Neural progenitor cell (in vitro differentiated cells): ENCODE results near the gene BMPR1B. TPM values are rescaled to one million over a fixed set of nuclear protein-coding genes. Genes with fewer than 3 reads are reported as not detected.

ENCODE experiments used
- DNase-seq: peaks from one replicate; pipeline ENCODE4 v3.0.0-alpha.2; 2016; ENCODE audit warnings: low spot score
- H2AFZ ChIP-seq: fragments of 200-600 bp; sonication (generic); replicated peaks from 2 replicates; pipeline ENCODE4 v1.6.1; 2016; ENCODE audit warnings: antibody characterized with exemption
- H3F3A ChIP-seq: fragments of 200-600 bp; sonication (generic); 2 replicates; pipeline ENCODE4 v1.6.1; 2016; ENCODE audit warnings: antibody characterized with exemption, low read depth
- H3K27ac ChIP-seq: fragments of 200-600 bp; sonication (generic); 2 replicates; pipeline ENCODE4 v1.5.1; 2016; ENCODE audit warnings: mild to moderate bottlenecking
- H3K27me3 ChIP-seq: fragments of 200-600 bp; sonication (generic); 2 replicates; pipeline ENCODE4 v1.6.1; 2016; ENCODE audit warnings: mild to moderate bottlenecking, moderate library complexity
- H3K36me3 ChIP-seq: fragments of 200-600 bp; sonication (generic); 2 replicates; pipeline ENCODE4 v1.5.1; 2016
- H3K4me1 ChIP-seq: fragments of 200-600 bp; sonication (generic); 2 replicates; pipeline ENCODE4 v1.6.1; 2016; ENCODE audit warnings: mixed run types
- H3K4me2 ChIP-seq: fragments of 200-600 bp; sonication (generic); 2 replicates; pipeline ENCODE4 v1.6.1; 2016
- H3K4me3 ChIP-seq: fragments of 200-600 bp; sonication (generic); 2 replicates; pipeline ENCODE4 v1.5.1; 2016
- H3K79me2 ChIP-seq: fragments of 200-600 bp; sonication (generic); 2 replicates; pipeline ENCODE4 v1.6.1; 2016; ENCODE audit warnings: low read depth
- H3K9ac ChIP-seq: fragments of 200-600 bp; sonication (generic); 2 replicates; pipeline ENCODE4 v1.6.1; 2016
- H3K9me3 ChIP-seq: fragments of 200-600 bp; sonication (generic); 2 replicates; pipeline ENCODE4 v1.5.1; 2016; ENCODE audit warnings: low read depth
- H4K20me1 ChIP-seq: fragments of 200-600 bp; sonication (generic); 2 replicates; pipeline ENCODE4 v1.6.1; 2016; ENCODE audit warnings: low read depth
- H3K27ac Mint-ChIP-seq: 3 replicates; pipeline ENCODE4 v1.8.0; 2021; ENCODE audit warnings: mixed read lengths
- H3K27me3 Mint-ChIP-seq: 2 replicates; pipeline ENCODE4 v1.8.0; 2022; ENCODE audit warnings: low read depth, mild to moderate bottlenecking, inconsistent platforms, moderate library complexity, mixed read lengths; ENCODE audit not compliant: insufficient read depth
- H3K36me3 Mint-ChIP-seq: 3 replicates; pipeline ENCODE4 v1.8.0; 2021; ENCODE audit warnings: mixed read lengths
- H3K4me1 Mint-ChIP-seq: 3 replicates; pipeline ENCODE4 v1.8.0; 2021; ENCODE audit warnings: mixed read lengths
- H3K4me3 Mint-ChIP-seq: 3 replicates; pipeline ENCODE4 v1.8.0; 2021; ENCODE audit warnings: mild to moderate bottlenecking, moderate library complexity, mixed read lengths
- H3K9me3 Mint-ChIP-seq: 3 replicates; pipeline ENCODE4 v1.8.0; 2020; ENCODE audit warnings: mixed read lengths
- CTCF ChIP-seq: fragments of 200-600 bp; sonication (generic); IDR thresholded peaks from 2 replicates; pipeline ENCODE4 v1.5.1; 2017; ENCODE audit warnings: antibody characterized with exemption, mild to moderate bottlenecking
- EZH2 ChIP-seq: fragments of 200-600 bp; sonication (generic); IDR thresholded peaks from 2 replicates; pipeline ENCODE4 v1.6.1; 2017; ENCODE audit warnings: antibody characterized with exemption, mild to moderate bottlenecking, moderate library complexity
- EZH2phosphoT487 ChIP-seq: fragments of 200-600 bp; sonication (generic); IDR thresholded peaks from 2 replicates; pipeline ENCODE4 v1.6.1; 2017; ENCODE audit warnings: antibody characterized with exemption
- total RNA-seq: library from RNA; depleted of rRNA; stranded (reverse); fragments of >200 nt; gene quantifications from 2 replicates; pipeline ENCODE4 v1.2.3, GENCODE V29; 2015; ENCODE audit warnings: low replicate concordance

BMPR1B gene
- total RNA-seq, 1 donor from 2014 or later = 2.7 TPM

GRCh38 chr4:95093936-95094929 lies 336.5 kb downstream of the BMPR1B start:
- H3K79me2 ChIP-seq = no peaks in the 10 kb centered on the region
- Mint-ChIP-seq H3K27me3 (peaks cover 3% of the 10 kb centered on the region), H3K36me3 (no peaks in the 10 kb centered on the region), H3K4me1 (peaks cover 41% of the 10 kb centered on the region), H3K4me3 (no peak overlapping the region), H3K9me3 (no peaks in the 10 kb centered on the region), H3K27ac (no peak overlapping the region)
- DNase-seq = no peak
- TF ChIP-seq EZH2phosphoT487 = no peak
- TF ChIP-seq CTCF = no peak
- no peak for TF ChIP-seq EZH2
- H2AFZ ChIP-seq = no peak overlapping the region
- H3K4me2 ChIP-seq = no peak overlapping the region
- no peaks in the 10 kb centered on the region for H3F3A ChIP-seq
- no peak overlapping the region for H3K9ac ChIP-seq
- H3K4me1 ChIP-seq = no peaks in the 10 kb centered on the region
- no peaks in the 10 kb centered on the region for H3K9me3 ChIP-seq
- H3K4me3 ChIP-seq = no peak overlapping the region
- no peaks in the 10 kb centered on the region for H3K27me3 ChIP-seq
- no peaks in the 10 kb centered on the region for H4K20me1 ChIP-seq
- no peaks in the 10 kb centered on the region for H3K36me3 ChIP-seq
- H3K27ac ChIP-seq = no peak overlapping the region

GRCh38 chr4:95095348-95095974 lies 337.7 kb downstream of the BMPR1B start:
- H3K27ac Mint-ChIP-seq = no peak overlapping the region
- H4K20me1 ChIP-seq = no peaks in the 10 kb centered on the region
- peak; percentile 74 for TF ChIP-seq CTCF
- no peak for TF ChIP-seq EZH2phosphoT487
- TF ChIP-seq EZH2 = no peak
- H3K4me2 ChIP-seq = no peak overlapping the region
- no peaks in the 10 kb centered on the region for H3K79me2 ChIP-seq
- peaks cover 3% of the 10 kb centered on the region for H3K27me3 Mint-ChIP-seq
- H3K9ac ChIP-seq = no peak overlapping the region
- H3K4me1 Mint-ChIP-seq = peaks cover 36% of the 10 kb centered on the region
- DNase-seq = peak; percentile 44
- no peak overlapping the region for H2AFZ ChIP-seq
- H3K27ac ChIP-seq = no peak overlapping the region
- no peaks in the 10 kb centered on the region for H3K36me3 ChIP-seq
- H3K4me1 ChIP-seq = no peaks in the 10 kb centered on the region
- no peaks in the 10 kb centered on the region for H3F3A ChIP-seq
- H3K9me3 ChIP-seq = no peaks in the 10 kb centered on the region
- H3K36me3 Mint-ChIP-seq = no peaks in the 10 kb centered on the region
- no peaks in the 10 kb centered on the region for H3K27me3 ChIP-seq
- no peaks in the 10 kb centered on the region for H3K9me3 Mint-ChIP-seq
- H3K4me3 ChIP-seq = no peak overlapping the region
- H3K4me3 Mint-ChIP-seq = no peak overlapping the region

GRCh38 chr4:95102162-95102790 lies 344.5 kb downstream of the BMPR1B start:
- TF ChIP-seq EZH2 (no peak), EZH2phosphoT487 (no peak), CTCF (peak; percentile 22)
- Histone ChIP-seq H3K9ac (no peak overlapping the region), H3K27me3 (no peaks in the 10 kb centered on the region), H3K4me3 (no peak overlapping the region), H3K9me3 (no peaks in the 10 kb centered on the region), H3K27ac (no peak overlapping the region), H3K4me2 (no peak overlapping the region), H3K4me1 (no peaks in the 10 kb centered on the region), H3K36me3 (no peaks in the 10 kb centered on the region), H2AFZ (no peak overlapping the region), H4K20me1 (no peaks in the 10 kb centered on the region), H3F3A (no peaks in the 10 kb centered on the region), H3K79me2 (no peaks in the 10 kb centered on the region)
- no peaks in the 10 kb centered on the region for H3K9me3 Mint-ChIP-seq
- peaks cover 3% of the 10 kb centered on the region for H3K27me3 Mint-ChIP-seq
- no peaks in the 10 kb centered on the region for H3K36me3 Mint-ChIP-seq
- H3K4me1 Mint-ChIP-seq = no peaks in the 10 kb centered on the region
- H3K4me3 Mint-ChIP-seq = no peak overlapping the region
- H3K27ac Mint-ChIP-seq = no peak overlapping the region
- DNase-seq = no peak
